SK-N-SH treated with all-trans-retinoic acid at 6 μM for 48 hours (cell line): ENCODE results near the gene CBL.
A peak's percentile ranks its signal among the peaks of the same experiment; 100 is the strongest.

Experiments used
- ATAC-seq: fragments of 200-7000 bp; cut with Tn5 transposase; 3 replicates; pipeline ENCODE4 v1.9.1; 2020; ENCODE audit warnings: mild to moderate bottlenecking, moderate library complexity
- ARNTL ChIP-seq: fragments of 450-650 bp; formaldehyde crosslinking; IDR thresholded peaks from 2 replicates; pipeline ENCODE4 v1.5.0; 2020; ENCODE audit warnings: low read depth, mild to moderate bottlenecking, moderate library complexity, borderline replicate concordance
- CSDC2 ChIP-seq: fragments of 250-450 bp; sonication (Bioruptor Pico); IDR thresholded peaks from 2 replicates; pipeline ENCODE4 v1.5.0; 2020; ENCODE audit warnings: mild to moderate bottlenecking, moderate library complexity
- GLIS3 ChIP-seq: fragments of 250-450 bp; sonication (Bioruptor Pico); IDR thresholded peaks from 2 replicates; pipeline ENCODE4 v1.5.0; 2020; ENCODE audit warnings: mild to moderate bottlenecking, moderate library complexity
- OSR1 ChIP-seq: fragments of 250-450 bp; sonication (Bioruptor Pico); IDR thresholded peaks from 2 replicates; pipeline ENCODE4 v1.8.0; 2022; ENCODE audit warnings: moderate library complexity, mild to moderate bottlenecking, inconsistent platforms
- RARB ChIP-seq: fragments of 250-450 bp; sonication (Bioruptor Pico); IDR thresholded peaks from 2 replicates; pipeline ENCODE4 v1.8.0; 2021; ENCODE audit warnings: mild to moderate bottlenecking, moderate library complexity
- SNAI2 ChIP-seq: fragments of 250-450 bp; sonication (Bioruptor Pico); IDR thresholded peaks from 2 replicates; pipeline ENCODE4 v1.5.0; 2020; ENCODE audit warnings: mild to moderate bottlenecking, moderate library complexity
- TCF4 ChIP-seq: fragments of 250-450 bp; sonication (Bioruptor Pico); IDR thresholded peaks from 2 replicates; pipeline ENCODE4 v1.8.0; 2021; ENCODE audit warnings: mild to moderate bottlenecking, moderate library complexity, borderline replicate concordance
- TOX ChIP-seq: fragments of 250-450 bp; sonication (Bioruptor Pico); IDR thresholded peaks from 2 replicates; pipeline ENCODE4 v1.8.0; 2021; ENCODE audit warnings: mild to moderate bottlenecking, moderate library complexity, borderline replicate concordance
- ZC3H10 ChIP-seq: fragments of 250-450 bp; sonication (Bioruptor Pico); IDR thresholded peaks from 2 replicates; pipeline ENCODE4 v1.5.1; 2021; ENCODE audit warnings: mild to moderate bottlenecking, moderate library complexity
- ZFP3 ChIP-seq: fragments of 250-450 bp; sonication (Bioruptor Pico); IDR thresholded peaks from 2 replicates; pipeline ENCODE4 v1.5.0; 2020; ENCODE audit warnings: mild to moderate bottlenecking, moderate library complexity
- ZFP30 ChIP-seq: fragments of 450-650 bp; formaldehyde crosslinking; IDR thresholded peaks from 2 replicates; pipeline ENCODE4 v1.5.0; 2022; ENCODE audit warnings: mild to moderate bottlenecking, moderate library complexity
- ZNF565 ChIP-seq: fragments of 450-650 bp; formaldehyde crosslinking; conservative IDR thresholded peaks from 2 replicates; pipeline ENCODE4 v1.5.0; 2020; ENCODE audit warnings: low read depth, mild to moderate bottlenecking, moderate library complexity
- ZNF8 ChIP-seq: fragments of 450-650 bp; formaldehyde crosslinking; IDR thresholded peaks from 2 replicates; pipeline ENCODE4 v1.5.0; 2020; ENCODE audit warnings: mild to moderate bottlenecking, moderate library complexity
- TF ChIP-seq, protein P1 (sequence below): fragments of 250-450 bp; sonication (Bioruptor Pico); IDR thresholded peaks from 2 replicates; pipeline ENCODE4 v1.5.1; 2021; ENCODE audit warnings: mild to moderate bottlenecking, moderate library complexity
- TF ChIP-seq, protein P2 (sequence below): fragments of 250-450 bp; sonication (Bioruptor Pico); IDR thresholded peaks from 2 replicates; pipeline ENCODE4 v1.8.0; 2020; ENCODE audit warnings: mild to moderate bottlenecking, moderate library complexity, borderline replicate concordance
- TF ChIP-seq, protein P3 (sequence below): fragments of 250-450 bp; sonication (Bioruptor Pico); IDR thresholded peaks from 2 replicates; pipeline ENCODE4 v1.5.0; 2020; ENCODE audit warnings: mild to moderate bottlenecking, moderate library complexity

CBL gene

DNA sequence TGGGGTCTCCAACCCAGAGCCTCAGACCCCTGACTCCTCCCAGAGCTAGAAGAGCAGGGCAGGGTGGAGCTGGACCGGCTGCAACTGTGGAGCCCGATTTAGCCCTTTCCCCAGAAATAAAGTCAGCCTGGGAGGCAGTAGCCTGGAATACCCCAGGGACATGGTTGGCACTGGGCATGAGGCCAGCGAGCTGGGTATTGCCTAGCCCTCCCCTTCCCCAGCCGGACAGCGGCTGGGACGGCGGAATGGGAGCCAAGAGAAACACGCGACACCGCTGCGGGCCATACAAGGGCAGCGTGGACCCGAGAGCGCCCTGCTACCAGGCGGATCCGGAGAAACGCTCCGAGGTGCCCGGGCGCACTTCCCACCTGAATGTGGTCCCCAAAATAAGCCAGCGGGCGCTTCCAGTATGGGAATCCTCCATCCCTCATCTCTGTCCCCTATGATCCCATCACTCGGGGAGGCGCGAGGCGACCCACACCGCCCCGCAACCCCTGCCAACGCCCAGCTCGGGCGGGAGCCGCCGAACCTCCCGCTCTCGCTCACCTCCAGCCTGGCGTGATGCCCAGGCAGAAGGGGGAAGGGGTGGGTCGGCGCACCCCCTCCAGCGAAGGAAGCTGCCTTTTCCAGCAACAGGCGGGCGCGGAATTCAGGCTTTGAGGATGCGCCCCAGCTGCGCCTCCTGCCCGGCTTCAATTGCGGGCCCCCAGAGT is 110.0 kb downstream of the CBL start:
- ATAC-seq: peak; percentile 46
- TF ChIP-seq TCF4 (CRISPR knock-in tag) (no peak), TOX (no peak), ZC3H10 (no peak), ZNF565 (no peak), ARNTL (CRISPR knock-in tag) (no peak), RARB (CRISPR knock-in tag) (no peak), OSR1 (no peak), ZNF8 (no peak), CSDC2 (CRISPR knock-in tag) (no peak)
- TF ChIP-seq, protein P1, sequence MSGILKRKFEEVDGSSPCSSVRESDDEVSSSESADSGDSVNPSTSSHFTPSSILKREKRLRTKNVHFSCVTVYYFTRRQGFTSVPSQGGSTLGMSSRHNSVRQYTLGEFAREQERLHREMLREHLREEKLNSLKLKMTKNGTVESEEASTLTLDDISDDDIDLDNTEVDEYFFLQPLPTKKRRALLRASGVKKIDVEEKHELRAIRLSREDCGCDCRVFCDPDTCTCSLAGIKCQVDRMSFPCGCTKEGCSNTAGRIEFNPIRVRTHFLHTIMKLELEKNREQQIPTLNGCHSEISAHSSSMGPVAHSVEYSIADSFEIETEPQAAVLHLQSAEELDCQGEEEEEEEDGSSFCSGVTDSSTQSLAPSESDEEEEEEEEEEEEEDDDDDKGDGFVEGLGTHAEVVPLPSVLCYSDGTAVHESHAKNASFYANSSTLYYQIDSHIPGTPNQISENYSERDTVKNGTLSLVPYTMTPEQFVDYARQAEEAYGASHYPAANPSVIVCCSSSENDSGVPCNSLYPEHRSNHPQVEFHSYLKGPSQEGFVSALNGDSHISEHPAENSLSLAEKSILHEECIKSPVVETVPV (CRISPR knock-in tag): no peak
- TF ChIP-seq, protein P2, sequence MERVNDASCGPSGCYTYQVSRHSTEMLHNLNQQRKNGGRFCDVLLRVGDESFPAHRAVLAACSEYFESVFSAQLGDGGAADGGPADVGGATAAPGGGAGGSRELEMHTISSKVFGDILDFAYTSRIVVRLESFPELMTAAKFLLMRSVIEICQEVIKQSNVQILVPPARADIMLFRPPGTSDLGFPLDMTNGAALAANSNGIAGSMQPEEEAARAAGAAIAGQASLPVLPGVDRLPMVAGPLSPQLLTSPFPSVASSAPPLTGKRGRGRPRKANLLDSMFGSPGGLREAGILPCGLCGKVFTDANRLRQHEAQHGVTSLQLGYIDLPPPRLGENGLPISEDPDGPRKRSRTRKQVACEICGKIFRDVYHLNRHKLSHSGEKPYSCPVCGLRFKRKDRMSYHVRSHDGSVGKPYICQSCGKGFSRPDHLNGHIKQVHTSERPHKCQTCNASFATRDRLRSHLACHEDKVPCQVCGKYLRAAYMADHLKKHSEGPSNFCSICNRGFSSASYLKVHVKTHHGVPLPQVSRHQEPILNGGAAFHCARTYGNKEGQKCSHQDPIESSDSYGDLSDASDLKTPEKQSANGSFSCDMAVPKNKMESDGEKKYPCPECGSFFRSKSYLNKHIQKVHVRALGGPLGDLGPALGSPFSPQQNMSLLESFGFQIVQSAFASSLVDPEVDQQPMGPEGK (CRISPR knock-in tag): no peak
- TF ChIP-seq, protein P3, sequence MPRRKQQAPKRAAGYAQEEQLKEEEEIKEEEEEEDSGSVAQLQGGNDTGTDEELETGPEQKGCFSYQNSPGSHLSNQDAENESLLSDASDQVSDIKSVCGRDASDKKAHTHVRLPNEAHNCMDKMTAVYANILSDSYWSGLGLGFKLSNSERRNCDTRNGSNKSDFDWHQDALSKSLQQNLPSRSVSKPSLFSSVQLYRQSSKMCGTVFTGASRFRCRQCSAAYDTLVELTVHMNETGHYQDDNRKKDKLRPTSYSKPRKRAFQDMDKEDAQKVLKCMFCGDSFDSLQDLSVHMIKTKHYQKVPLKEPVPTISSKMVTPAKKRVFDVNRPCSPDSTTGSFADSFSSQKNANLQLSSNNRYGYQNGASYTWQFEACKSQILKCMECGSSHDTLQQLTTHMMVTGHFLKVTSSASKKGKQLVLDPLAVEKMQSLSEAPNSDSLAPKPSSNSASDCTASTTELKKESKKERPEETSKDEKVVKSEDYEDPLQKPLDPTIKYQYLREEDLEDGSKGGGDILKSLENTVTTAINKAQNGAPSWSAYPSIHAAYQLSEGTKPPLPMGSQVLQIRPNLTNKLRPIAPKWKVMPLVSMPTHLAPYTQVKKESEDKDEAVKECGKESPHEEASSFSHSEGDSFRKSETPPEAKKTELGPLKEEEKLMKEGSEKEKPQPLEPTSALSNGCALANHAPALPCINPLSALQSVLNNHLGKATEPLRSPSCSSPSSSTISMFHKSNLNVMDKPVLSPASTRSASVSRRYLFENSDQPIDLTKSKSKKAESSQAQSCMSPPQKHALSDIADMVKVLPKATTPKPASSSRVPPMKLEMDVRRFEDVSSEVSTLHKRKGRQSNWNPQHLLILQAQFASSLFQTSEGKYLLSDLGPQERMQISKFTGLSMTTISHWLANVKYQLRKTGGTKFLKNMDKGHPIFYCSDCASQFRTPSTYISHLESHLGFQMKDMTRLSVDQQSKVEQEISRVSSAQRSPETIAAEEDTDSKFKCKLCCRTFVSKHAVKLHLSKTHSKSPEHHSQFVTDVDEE: no peak

DNA sequence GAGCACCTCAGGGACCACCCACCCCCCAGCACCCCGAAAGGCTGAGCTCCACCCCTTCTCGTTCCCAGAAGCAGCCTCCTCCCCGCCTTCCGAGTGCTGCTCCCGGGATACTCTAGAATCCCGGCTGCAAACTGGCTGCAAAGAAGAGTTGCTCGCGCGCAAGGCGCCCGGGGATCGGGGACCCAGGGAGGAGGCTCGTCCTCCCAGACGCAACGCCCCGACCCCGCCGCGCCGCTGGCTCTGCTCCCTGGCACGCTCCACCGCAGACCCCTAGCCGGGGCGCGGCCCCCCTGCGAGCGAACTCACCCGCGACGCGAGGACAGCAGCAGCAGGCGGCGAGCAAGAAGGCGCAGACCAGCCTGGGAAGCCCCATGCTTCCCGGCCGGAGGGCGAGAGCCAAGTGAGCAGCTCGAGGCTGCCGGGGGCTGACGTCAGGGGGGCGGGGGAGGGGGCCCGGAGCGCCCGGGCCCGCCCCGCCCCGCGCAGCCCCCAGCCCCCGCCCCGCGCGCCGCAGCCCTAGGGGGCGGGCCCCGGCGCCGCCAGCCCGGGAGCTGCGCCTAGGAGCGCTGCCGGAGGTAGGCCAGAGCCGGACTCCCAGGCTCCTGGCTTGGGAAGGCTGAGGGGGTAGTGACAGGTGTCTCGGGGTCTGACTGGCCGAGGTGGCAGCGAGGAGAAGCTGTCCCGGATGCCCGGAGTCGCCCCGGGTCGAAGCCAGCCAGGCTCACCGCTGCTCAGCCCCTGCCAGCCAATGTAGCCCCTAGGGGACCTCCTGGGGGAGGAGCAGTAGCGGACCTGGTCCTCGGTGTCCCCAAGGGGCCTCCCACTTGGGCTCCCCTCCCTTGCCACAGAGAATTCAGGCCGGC is 110.8 kb downstream of the CBL start, which contains the start of gene MCAM:
MCAM (minus strand) TSS at position 402 of the 863 bp plus-strand sequence; CDS start at position 373, 29 bp downstream.
- peak; percentile 54 for ATAC-seq
- TF ChIP-seq, protein P1 (CRISPR knock-in tag): no peak
- TF ChIP-seq RARB (CRISPR knock-in tag): no peak
- TF ChIP-seq, protein P3: no peak
- TF ChIP-seq ZFP3 (CRISPR knock-in tag): no peak
- no peak for TF ChIP-seq SNAI2 (CRISPR knock-in tag)
- no peak for TF ChIP-seq ARNTL (CRISPR knock-in tag)
- TF ChIP-seq GLIS3 (CRISPR knock-in tag): no peak

DNA sequence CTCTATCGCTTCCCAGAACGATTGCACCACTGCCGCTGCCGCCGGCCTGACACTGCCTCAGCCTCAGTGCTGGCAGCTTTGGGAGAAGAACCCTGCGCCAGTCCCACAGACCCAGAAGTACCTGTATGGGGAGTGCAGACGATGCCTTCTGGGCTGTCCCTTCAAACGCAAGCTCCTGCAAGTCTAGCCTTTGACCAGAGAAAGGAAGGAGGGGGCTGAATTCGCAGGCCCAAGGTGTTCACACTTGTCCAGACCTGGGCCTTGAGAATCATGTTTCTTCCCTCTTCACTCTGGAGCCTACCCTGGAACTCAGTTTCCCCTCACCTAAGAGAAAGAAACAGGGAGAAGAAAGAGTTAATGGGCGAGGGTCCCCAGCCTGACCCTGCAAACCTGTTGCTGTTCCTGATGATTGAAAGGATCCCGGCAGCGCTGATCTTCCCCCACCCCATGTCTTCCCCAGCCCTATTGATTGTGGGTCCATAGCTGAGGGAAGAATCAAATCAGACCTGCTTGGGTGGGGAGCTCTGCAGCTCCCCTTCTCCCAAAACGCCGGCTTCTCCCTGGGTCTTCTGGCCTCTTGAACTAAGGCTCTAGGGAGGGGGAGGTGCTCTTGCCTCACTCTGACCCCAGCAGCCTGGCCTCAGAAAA is 111.6 kb downstream of the CBL start:
- ATAC-seq: no peak
- no peak for TF ChIP-seq ZFP30 (CRISPR knock-in tag)
- TF ChIP-seq, all 23 proteins: peak for 0
